HCT116 (cell line): Measurements from ENCODE around the gene G3BP1.

ENCODE experiments used
- CTCF ChIP-seq, 3 experiments: fragments of 200-600 bp in 1 of 3; sonication (generic) in 1 of 3; IDR thresholded peaks in 2 of 3; conservative IDR thresholded peaks in 1 of 3; 2 replicates each; pipeline ENCODE4 v1.5.1; 2012 to 2017; ENCODE audit warnings: low read depth in 2 of 3, low read length in 2 of 3, antibody characterized with exemption in 1 of 3, borderline replicate concordance in 1 of 3, control low read depth in 1 of 3, mild to moderate bottlenecking in 1 of 3, mixed read lengths in 1 of 3, mixed run types in 1 of 3, moderate library complexity in 1 of 3; ENCODE audit not compliant: insufficient read depth in 1 of 3
- EGR1 ChIP-seq: IDR thresholded peaks from 2 replicates; pipeline ENCODE4 v1.6.1; 2012; ENCODE audit warnings: low read depth
- SIN3A ChIP-seq: IDR thresholded peaks from 2 replicates; pipeline ENCODE4 v1.6.1; 2012; ENCODE audit warnings: low read depth
- SP1 ChIP-seq: IDR thresholded peaks from 2 replicates; pipeline ENCODE4 v1.6.1; 2012; ENCODE audit warnings: low read depth
- YY1 ChIP-seq: IDR thresholded peaks from 2 replicates; pipeline ENCODE4 v1.6.1; 2011; ENCODE audit warnings: low read length, low read depth, moderate library complexity, mild to moderate bottlenecking; ENCODE audit not compliant: insufficient replicate concordance; ENCODE audit errors: extremely low read depth
- TF ChIP-seq, protein P1 (sequence below): IDR thresholded peaks from 2 replicates; pipeline ENCODE4 v1.6.1; 2012; ENCODE audit warnings: low read depth

DNA sequence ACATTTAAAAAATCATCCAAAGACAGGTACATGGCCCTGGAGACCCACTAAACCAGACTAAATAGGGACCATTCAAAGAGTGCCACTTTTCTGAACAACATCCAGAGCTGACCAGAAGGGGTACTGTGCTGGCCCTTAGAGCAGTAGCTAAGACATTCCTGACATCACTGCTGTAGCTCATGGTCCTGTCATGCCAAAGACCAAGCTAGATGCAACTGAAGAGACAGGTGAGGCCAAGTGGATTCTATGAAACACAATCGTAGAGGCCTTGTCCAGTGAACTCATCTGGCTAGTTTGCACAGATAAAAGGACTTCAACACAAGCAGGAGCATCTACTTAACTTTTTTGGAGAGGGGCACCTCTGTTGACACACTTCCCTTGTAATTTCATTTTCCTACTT is 43.3 kb downstream of the G3BP1 start:
- TF ChIP-seq, protein P1, sequence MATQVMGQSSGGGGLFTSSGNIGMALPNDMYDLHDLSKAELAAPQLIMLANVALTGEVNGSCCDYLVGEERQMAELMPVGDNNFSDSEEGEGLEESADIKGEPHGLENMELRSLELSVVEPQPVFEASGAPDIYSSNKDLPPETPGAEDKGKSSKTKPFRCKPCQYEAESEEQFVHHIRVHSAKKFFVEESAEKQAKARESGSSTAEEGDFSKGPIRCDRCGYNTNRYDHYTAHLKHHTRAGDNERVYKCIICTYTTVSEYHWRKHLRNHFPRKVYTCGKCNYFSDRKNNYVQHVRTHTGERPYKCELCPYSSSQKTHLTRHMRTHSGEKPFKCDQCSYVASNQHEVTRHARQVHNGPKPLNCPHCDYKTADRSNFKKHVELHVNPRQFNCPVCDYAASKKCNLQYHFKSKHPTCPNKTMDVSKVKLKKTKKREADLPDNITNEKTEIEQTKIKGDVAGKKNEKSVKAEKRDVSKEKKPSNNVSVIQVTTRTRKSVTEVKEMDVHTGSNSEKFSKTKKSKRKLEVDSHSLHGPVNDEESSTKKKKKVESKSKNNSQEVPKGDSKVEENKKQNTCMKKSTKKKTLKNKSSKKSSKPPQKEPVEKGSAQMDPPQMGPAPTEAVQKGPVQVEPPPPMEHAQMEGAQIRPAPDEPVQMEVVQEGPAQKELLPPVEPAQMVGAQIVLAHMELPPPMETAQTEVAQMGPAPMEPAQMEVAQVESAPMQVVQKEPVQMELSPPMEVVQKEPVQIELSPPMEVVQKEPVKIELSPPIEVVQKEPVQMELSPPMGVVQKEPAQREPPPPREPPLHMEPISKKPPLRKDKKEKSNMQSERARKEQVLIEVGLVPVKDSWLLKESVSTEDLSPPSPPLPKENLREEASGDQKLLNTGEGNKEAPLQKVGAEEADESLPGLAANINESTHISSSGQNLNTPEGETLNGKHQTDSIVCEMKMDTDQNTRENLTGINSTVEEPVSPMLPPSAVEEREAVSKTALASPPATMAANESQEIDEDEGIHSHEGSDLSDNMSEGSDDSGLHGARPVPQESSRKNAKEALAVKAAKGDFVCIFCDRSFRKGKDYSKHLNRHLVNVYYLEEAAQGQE, result no peak
- TF ChIP-seq EGR1 (no peak), YY1 (no peak), CTCF (IDR thresholded peaks at IDR 0.05 in 2 of 3, conservative IDR thresholded peaks at IDR 0.05 in 1 of 3; ENCODE audit: borderline replicate concordance in 1 of 3, insufficient read depth in 1 of 3, low read depth in 2 of 3, low read length in 2 of 3) (no peak), SP1 (no peak), SIN3A (no peak; the same call in 1 of the 2 replicates)
